ENCODE data around the gene CDH4. TPM values are rescaled to one million over a fixed set of nuclear protein-coding genes. Genes with fewer than 3 reads are reported as not detected.

CDH4 gene
- polyA plus RNA-seq, 1 donor (not counting 4 experiments of a cell fraction or from before 2014, with no cell fraction given): 2.2 TPM

DNA sequence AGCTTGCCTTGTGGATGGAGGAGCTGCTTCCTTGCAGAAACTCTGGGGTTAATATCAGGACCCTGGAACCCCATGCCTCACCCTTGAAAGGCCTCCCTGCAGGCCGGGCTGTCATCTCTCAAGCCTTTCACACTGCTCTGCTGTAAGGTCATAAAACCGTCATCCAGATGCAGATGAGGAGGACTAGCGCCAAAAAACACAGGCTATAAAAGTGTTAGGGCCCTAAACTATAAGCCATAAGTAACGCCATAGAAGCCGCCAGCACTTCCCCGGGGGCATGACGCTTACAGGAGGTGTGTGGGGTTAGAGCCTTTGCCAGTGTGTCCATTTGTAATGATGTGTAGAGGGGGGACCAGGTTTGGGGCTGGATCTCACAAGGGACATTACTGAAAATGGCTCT, 47.6 kb downstream of the CDH4 start:
- Histone ChIP-seq H4K20me1 (ENCODE audit: control insufficient read depth, extremely low read depth, insufficient read depth, low read length) (peaks cover 32% of the 10 kb centered on the region), H3K4me2 (ENCODE audit: control insufficient read depth, extremely low read depth, insufficient read depth, low read depth, low read length) (no peak overlapping the region), H3K9me3 (ENCODE audit: control insufficient read depth, low read depth, low read length) (no peaks in the 10 kb centered on the region), H3K4me1 (ENCODE audit: control insufficient read depth, extremely low read depth, insufficient read depth, low read length) (peaks cover 11% of the 10 kb centered on the region), H3K9me1 (ENCODE audit: control insufficient read depth, extremely low read depth, insufficient read depth, low read length) (peaks cover 2% of the 10 kb centered on the region), H3K9ac (ENCODE audit: control insufficient read depth, extremely low read depth, insufficient read depth, low read length) (no peak overlapping the region), H3K79me2 (ENCODE audit: control insufficient read depth, insufficient read depth, low read length) (peaks cover 13% of the 10 kb centered on the region), H3K36me3 (ENCODE audit: control insufficient read depth in 2 of 2, extremely low read depth in 1 of 2, insufficient read depth in 2 of 2, low read length in 2 of 2) (no peaks in the 10 kb centered on the region), H3K27ac (ENCODE audit: control insufficient read depth, insufficient read depth, low read length) (no peak overlapping the region), H3K27me3 (ENCODE audit: control insufficient read depth, extremely low read depth, insufficient read depth, low read length) (no peaks in the 10 kb centered on the region), H3K4me3 (ENCODE audit: control insufficient read depth in 2 of 3, extremely low read depth in 1 of 3, insufficient read depth in 2 of 3, low read depth in 1 of 3, low read length in 3 of 3) (no peak overlapping the region), H2AFZ (ENCODE audit: control insufficient read depth, low read length) (no peak overlapping the region)
- FAIRE-seq (no peak), DNase-seq (ENCODE audit: low read depth, low spot score) (no peak)
- dilution Hi-C loops (cut with MboI; ENCODE audit: extremely low pct_ligation_motif_present, low sequenced_read_pairs): no loop called here
- TF ChIP-seq EZH2 (IDR thresholded peaks at IDR 0.05; ENCODE audit: low read length): no peak
- TF ChIP-seq, protein P1, sequence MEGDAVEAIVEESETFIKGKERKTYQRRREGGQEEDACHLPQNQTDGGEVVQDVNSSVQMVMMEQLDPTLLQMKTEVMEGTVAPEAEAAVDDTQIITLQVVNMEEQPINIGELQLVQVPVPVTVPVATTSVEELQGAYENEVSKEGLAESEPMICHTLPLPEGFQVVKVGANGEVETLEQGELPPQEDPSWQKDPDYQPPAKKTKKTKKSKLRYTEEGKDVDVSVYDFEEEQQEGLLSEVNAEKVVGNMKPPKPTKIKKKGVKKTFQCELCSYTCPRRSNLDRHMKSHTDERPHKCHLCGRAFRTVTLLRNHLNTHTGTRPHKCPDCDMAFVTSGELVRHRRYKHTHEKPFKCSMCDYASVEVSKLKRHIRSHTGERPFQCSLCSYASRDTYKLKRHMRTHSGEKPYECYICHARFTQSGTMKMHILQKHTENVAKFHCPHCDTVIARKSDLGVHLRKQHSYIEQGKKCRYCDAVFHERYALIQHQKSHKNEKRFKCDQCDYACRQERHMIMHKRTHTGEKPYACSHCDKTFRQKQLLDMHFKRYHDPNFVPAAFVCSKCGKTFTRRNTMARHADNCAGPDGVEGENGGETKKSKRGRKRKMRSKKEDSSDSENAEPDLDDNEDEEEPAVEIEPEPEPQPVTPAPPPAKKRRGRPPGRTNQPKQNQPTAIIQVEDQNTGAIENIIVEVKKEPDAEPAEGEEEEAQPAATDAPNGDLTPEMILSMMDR (optimal IDR thresholded peaks at IDR 0.05 in 1 of 3, IDR thresholded peaks at IDR 0.05 in 1 of 3, conservative IDR thresholded peaks at IDR 0.05 in 1 of 3; ENCODE audit: extremely low read depth in 1 of 3, insufficient read depth in 2 of 3, low read length in 3 of 3): no peak

GRCh38 chr20:61300293-61300692, 48.2 kb downstream of the CDH4 start:
- dilution Hi-C loops (cut with MboI; ENCODE audit: extremely low pct_ligation_motif_present, low sequenced_read_pairs): no loop called here
- Histone ChIP-seq H3K9me3 (ENCODE audit: control insufficient read depth, low read depth, low read length) (no peaks in the 10 kb centered on the region), H4K20me1 (ENCODE audit: control insufficient read depth, extremely low read depth, insufficient read depth, low read length) (peaks cover 33% of the 10 kb centered on the region), H3K4me2 (ENCODE audit: control insufficient read depth, extremely low read depth, insufficient read depth, low read depth, low read length) (no peak overlapping the region), H3K27ac (ENCODE audit: control insufficient read depth, insufficient read depth, low read length) (no peak overlapping the region), H2AFZ (ENCODE audit: control insufficient read depth, low read length) (no peak overlapping the region), H3K9ac (ENCODE audit: control insufficient read depth, extremely low read depth, insufficient read depth, low read length) (no peak overlapping the region), H3K4me3 (ENCODE audit: control insufficient read depth in 2 of 3, extremely low read depth in 1 of 3, insufficient read depth in 2 of 3, low read depth in 1 of 3, low read length in 3 of 3) (no peak overlapping the region), H3K36me3 (ENCODE audit: control insufficient read depth in 2 of 2, extremely low read depth in 1 of 2, insufficient read depth in 2 of 2, low read length in 2 of 2) (no peaks in the 10 kb centered on the region), H3K9me1 (ENCODE audit: control insufficient read depth, extremely low read depth, insufficient read depth, low read length) (no peaks in the 10 kb centered on the region), H3K79me2 (ENCODE audit: control insufficient read depth, insufficient read depth, low read length) (peaks cover 15% of the 10 kb centered on the region), H3K27me3 (ENCODE audit: control insufficient read depth, extremely low read depth, insufficient read depth, low read length) (no peaks in the 10 kb centered on the region), H3K4me1 (ENCODE audit: control insufficient read depth, extremely low read depth, insufficient read depth, low read length) (peaks cover 9% of the 10 kb centered on the region)
- FAIRE-seq: no peak
- TF ChIP-seq, protein P1 (optimal IDR thresholded peaks at IDR 0.05 in 1 of 3, IDR thresholded peaks at IDR 0.05 in 1 of 3, conservative IDR thresholded peaks at IDR 0.05 in 1 of 3; ENCODE audit: extremely low read depth in 1 of 3, insufficient read depth in 2 of 3, low read length in 3 of 3): no peak
- TF ChIP-seq EZH2 (IDR thresholded peaks at IDR 0.05; ENCODE audit: low read length): no peak
- DNase-seq (ENCODE audit: low read depth, low spot score): no peak

Data from keratinocyte (primary cell).